GM12878 (cell line): ENCODE measurements around the gene CNR1. TPM values are rescaled to one million over a fixed set of nuclear protein-coding genes. Genes with fewer than 3 reads are reported as not detected.

Experiments
- BCL11A ChIP-seq: IDR thresholded peaks from 2 replicates; pipeline ENCODE4 v1.6.1; 2011; ENCODE audit warnings: low read depth, low read length
- CREM ChIP-seq: IDR thresholded peaks from 2 replicates; pipeline ENCODE4 v1.6.1; 2014; ENCODE audit warnings: antibody characterized with exemption, low read depth
- NKRF ChIP-seq: fragments of 450-650 bp; conservative IDR thresholded peaks from 2 replicates; pipeline ENCODE4 v1.6.1; 2017; ENCODE audit warnings: mild to moderate bottlenecking, moderate library complexity
- NR2C2 ChIP-seq: IDR thresholded peaks from 2 replicates; pipeline ENCODE4 v1.6.1; 2011; ENCODE audit warnings: borderline replicate concordance, low read depth; ENCODE audit not compliant: control insufficient read depth, insufficient read length
- SMARCA5 ChIP-seq: fragments of 450-650 bp; IDR thresholded peaks from 2 replicates; pipeline ENCODE4 v1.6.1; 2017; ENCODE audit warnings: mild to moderate bottlenecking
- ZBTB4 ChIP-seq: fragments of 450-650 bp; formaldehyde crosslinking; IDR thresholded peaks from 2 replicates; pipeline ENCODE4 v1.4.0; 2022; ENCODE audit warnings: mild to moderate bottlenecking, moderate library complexity
- polyA plus RNA-seq, 11 experiments: library from polyadenylated mRNA; depleted of rRNA in 4 of 11; unstranded in 6 of 11; stranded (reverse) in 5 of 11; fragments of >200 nt; fragmentation: Nextera tagmentation in 4 of 11; fragmentation: Illumina TruSeq in 1 of 11; extraction: Ambion mirVana in 4 of 11; extraction: Trizol in 1 of 11; gene quantifications; 1 replicate in 1 of 11; 2 replicates in 10 of 11; pipeline versions ENCODE4 v1.2.1 to v1.2.3, GENCODE V29; 2011 to 2016; ENCODE audit warnings: inconsistent platforms in 2 of 11, missing spikeins in 2 of 11, low read depth in 1 of 11
- total RNA-seq, 4 experiments: library from RNA; depleted of rRNA in 3 of 4; stranded (reverse); fragments of >200 nt in 3 of 4; fragmentation: Illumina TruSeq in 1 of 4; extraction: Trizol in 1 of 4; gene quantifications; 2 replicates each; pipeline versions ENCODE4 v1.2.1 to v1.2.3, GENCODE V29; 2013 to 2021

Gene CNR1
- total and polyA plus RNA-seq, 10 of the 15 experiments (the other 5 are each of a cell fraction or from before 2014, with no cell fraction given), result 2.2 to 15.4 (median 8.5) TPM

GRCh38 chr6:88166493-88167351 lies 575 bp upstream of the CNR1 start (continued):
- no peak for TF ChIP-seq NKRF
- no peak for TF ChIP-seq CREM
- no peak for TF ChIP-seq SMARCA5
- TF ChIP-seq BCL11A, result no peak
- TF ChIP-seq NR2C2, result no peak
- no peak for TF ChIP-seq ZBTB4
